SK-N-SH treated with all-trans-retinoic acid at 6 μM for 48 hours (cell line): ENCODE data around the gene NOP53.
"Not testable (repeated sequence)": the region's sequence is repeated elsewhere in the genome, so short reads cannot be mapped to it uniquely, and the experiment has no call there.

Experiments used
- BACH2 ChIP-seq: fragments of 250-450 bp; sonication (Bioruptor Pico); IDR thresholded peaks from 2 replicates; pipeline ENCODE4 v1.9.0; 2021; ENCODE audit warnings: mild to moderate bottlenecking, borderline replicate concordance
- GLIS3 ChIP-seq: fragments of 250-450 bp; sonication (Bioruptor Pico); IDR thresholded peaks from 2 replicates; pipeline ENCODE4 v1.5.0; 2020; ENCODE audit warnings: mild to moderate bottlenecking, moderate library complexity
- OSR1 ChIP-seq: fragments of 250-450 bp; sonication (Bioruptor Pico); IDR thresholded peaks from 2 replicates; pipeline ENCODE4 v1.8.0; 2022; ENCODE audit warnings: moderate library complexity, mild to moderate bottlenecking, inconsistent platforms
- ZFP3 ChIP-seq: fragments of 250-450 bp; sonication (Bioruptor Pico); IDR thresholded peaks from 2 replicates; pipeline ENCODE4 v1.5.0; 2020; ENCODE audit warnings: mild to moderate bottlenecking, moderate library complexity
- TF ChIP-seq, protein P1 (sequence below): fragments of 250-450 bp; sonication (Bioruptor Pico); IDR thresholded peaks from 2 replicates; pipeline ENCODE4 v1.5.1; 2020; ENCODE audit warnings: low read depth, mild to moderate bottlenecking, moderate library complexity
- TF ChIP-seq, protein P2 (sequence below): fragments of 250-450 bp; sonication (Bioruptor Pico); IDR thresholded peaks from 2 replicates; pipeline ENCODE4 v1.8.0; 2021; ENCODE audit warnings: low read depth, mild to moderate bottlenecking, moderate library complexity, borderline replicate concordance

- TF ChIP-seq GLIS3; ZFP3; OSR1 (CRISPR knock-in tag); BACH2: not testable (repeated sequence)
- TF ChIP-seq, protein P1, sequence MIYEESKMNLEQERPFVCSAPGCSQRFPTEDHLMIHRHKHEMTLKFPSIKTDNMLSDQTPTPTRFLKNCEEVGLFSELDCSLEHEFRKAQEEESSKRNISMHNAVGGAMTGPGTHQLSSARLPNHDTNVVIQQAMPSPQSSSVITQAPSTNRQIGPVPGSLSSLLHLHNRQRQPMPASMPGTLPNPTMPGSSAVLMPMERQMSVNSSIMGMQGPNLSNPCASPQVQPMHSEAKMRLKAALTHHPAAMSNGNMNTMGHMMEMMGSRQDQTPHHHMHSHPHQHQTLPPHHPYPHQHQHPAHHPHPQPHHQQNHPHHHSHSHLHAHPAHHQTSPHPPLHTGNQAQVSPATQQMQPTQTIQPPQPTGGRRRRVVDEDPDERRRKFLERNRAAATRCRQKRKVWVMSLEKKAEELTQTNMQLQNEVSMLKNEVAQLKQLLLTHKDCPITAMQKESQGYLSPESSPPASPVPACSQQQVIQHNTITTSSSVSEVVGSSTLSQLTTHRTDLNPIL (CRISPR knock-in tag), result not testable (repeated sequence)
- TF ChIP-seq, protein P2, sequence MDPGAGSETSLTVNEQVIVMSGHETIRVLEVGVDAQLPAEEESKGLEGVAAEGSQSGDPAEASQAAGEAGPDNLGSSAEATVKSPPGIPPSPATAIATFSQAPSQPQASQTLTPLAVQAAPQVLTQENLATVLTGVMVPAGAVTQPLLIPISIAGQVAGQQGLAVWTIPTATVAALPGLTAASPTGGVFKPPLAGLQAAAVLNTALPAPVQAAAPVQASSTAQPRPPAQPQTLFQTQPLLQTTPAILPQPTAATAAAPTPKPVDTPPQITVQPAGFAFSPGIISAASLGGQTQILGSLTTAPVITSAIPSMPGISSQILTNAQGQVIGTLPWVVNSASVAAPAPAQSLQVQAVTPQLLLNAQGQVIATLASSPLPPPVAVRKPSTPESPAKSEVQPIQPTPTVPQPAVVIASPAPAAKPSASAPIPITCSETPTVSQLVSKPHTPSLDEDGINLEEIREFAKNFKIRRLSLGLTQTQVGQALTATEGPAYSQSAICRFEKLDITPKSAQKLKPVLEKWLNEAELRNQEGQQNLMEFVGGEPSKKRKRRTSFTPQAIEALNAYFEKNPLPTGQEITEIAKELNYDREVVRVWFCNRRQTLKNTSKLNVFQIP, result not testable (repeated sequence)
Observed at GRCh38 chr19:47803148-47803547, 57.8 kb downstream of the NOP53 start.
